ENCODE measurements around the gene PCNT.
"Not testable (repeated sequence)": the region's sequence is repeated elsewhere in the genome, so short reads cannot be mapped to it uniquely, and the experiment has no call there.

The PCNT gene

GRCh38 chr21:46457801-46458314, 133.9 kb downstream of the PCNT start:
- DNase-seq = peak; percentile 17

- DNase-seq = peak; percentile 98
These were observed 134.5 kb downstream of the PCNT start, which contains the start of gene DIP2A for GRCh38 chr21:46458315-46459023. Gene DIP2A (plus strand): TSS chr21:46458891. CDS start chr21:46459132, 241 bp downstream.

GRCh38 chr21:46459024-46459355, 135.0 kb downstream of the PCNT start:
- DNase-seq = no peak

- peak; percentile 27 for DNase-seq
These were observed 135.6 kb downstream of the PCNT start for GRCh38 chr21:46459356-46460112.

DNA sequence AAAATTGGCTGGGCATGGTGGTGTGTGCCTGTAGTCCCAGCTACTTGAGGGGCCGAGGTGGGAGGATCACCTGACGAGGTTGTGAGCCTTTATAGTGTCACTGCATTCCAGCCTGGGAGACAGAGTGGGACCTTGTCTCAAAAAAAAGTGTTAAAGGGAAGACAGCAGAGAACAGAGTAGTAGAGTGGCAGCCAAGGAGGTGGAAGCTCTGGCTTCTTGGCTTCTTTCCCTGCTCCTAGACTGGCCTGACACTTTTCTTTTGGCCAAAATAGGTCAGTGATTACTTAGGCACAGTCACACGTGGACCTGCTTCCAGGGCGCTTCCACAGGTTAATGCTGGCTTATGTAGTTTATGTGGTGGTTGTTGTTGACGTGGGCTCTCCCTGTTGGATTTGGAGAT, 138.0 kb downstream of the PCNT start:
- no peak for DNase-seq

GRCh38 chr21:46465153-46465552, 141.2 kb downstream of the PCNT start:
- DNase-seq = not testable (repeated sequence)

- DNase-seq = no peak
These were observed 141.7 kb downstream of the PCNT start for GRCh38 chr21:46465651-46466050.

GRCh38 chr21:46468108-46468774, 144.3 kb downstream of the PCNT start:
- no peak for DNase-seq

DNA sequence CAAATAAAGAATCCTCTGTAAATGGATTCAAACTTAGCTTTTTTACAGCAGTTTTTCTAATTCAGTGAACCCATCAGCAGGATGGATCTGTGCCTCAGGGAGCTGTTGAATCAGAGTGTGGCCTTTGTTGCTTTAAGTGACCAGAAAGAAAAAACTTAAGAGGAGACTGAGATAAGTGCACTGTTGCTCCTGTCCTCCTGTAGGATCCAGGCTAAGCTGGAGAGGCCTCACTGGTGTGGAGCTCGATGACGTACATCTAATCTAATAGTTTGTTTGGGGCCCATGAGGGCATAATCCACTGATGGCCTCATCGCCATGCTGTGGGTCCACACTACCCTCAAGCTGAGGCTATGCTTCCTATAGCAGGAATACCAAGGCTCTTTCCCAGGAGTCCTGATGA, 145.3 kb downstream of the PCNT start:
- no peak for DNase-seq

DNA sequence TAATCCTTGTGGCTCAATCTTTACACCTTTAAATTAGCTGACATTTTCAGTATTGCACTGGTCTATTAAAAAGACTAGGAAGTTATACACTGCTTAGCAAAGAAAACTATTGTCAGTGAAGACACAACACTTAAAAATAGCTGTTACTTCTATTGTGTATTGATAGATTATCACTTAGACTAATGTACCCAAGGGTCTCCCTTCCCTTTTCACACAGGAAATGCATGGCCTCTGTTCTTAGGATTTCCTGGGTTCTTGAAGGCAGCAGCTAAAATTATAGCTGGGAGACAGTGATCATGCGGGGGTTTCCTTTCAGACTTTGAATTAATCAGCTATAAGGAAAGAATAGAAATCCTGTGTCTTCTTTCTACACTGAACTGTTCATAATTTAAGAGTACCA, 147.6 kb downstream of the PCNT start:
- DNase-seq = no peak

- no peak for DNase-seq
These were observed 148.3 kb downstream of the PCNT start for GRCh38 chr21:46472246-46472645.

- DNase-seq = no peak
These were observed 150.4 kb downstream of the PCNT start for GRCh38 chr21:46474382-46474781.

DNA sequence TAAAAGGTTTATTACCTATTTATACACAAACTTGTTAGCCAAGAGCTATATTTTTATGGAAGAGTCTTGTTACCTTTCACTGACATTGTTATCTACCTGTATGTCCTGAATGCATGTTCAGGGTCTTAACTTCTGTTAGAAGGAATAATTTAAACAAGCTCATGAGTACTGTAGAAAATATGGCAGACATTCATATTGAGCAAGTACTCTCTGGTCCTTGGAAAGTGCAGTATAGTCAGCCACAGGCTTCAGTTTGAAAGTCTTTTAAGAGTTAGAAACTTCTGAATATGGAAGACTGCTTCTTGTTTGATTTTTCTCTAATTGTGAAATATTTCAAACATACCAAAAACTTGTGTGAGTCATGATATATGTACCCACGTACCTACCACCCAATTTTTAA, 151.3 kb downstream of the PCNT start:
- DNase-seq = no peak

DNA sequence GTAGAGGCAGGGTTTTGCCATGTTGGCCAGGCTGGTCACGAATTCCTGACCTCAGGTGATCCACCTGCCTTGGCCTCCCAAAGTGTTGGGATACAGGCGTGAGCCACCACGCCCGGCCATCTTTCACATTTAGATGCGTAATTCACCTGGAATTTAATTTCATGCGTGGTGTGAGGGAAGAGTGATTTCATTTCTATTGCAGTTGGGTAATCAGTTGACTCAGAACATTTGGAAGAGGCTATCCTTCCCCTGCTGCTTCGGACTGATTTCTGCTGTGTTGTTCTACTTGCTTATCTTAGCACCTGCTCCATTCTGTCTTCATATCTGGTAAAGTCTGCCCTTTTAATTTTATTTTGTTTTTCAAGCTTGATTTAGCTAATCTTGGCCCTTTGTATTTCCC, 153.8 kb downstream of the PCNT start:
- no peak for DNase-seq

GRCh38 chr21:46478910-46479309, 155.0 kb downstream of the PCNT start:
- no peak for DNase-seq

- DNase-seq = no peak
These were observed 156.5 kb downstream of the PCNT start for GRCh38 chr21:46480466-46480865.

DNA sequence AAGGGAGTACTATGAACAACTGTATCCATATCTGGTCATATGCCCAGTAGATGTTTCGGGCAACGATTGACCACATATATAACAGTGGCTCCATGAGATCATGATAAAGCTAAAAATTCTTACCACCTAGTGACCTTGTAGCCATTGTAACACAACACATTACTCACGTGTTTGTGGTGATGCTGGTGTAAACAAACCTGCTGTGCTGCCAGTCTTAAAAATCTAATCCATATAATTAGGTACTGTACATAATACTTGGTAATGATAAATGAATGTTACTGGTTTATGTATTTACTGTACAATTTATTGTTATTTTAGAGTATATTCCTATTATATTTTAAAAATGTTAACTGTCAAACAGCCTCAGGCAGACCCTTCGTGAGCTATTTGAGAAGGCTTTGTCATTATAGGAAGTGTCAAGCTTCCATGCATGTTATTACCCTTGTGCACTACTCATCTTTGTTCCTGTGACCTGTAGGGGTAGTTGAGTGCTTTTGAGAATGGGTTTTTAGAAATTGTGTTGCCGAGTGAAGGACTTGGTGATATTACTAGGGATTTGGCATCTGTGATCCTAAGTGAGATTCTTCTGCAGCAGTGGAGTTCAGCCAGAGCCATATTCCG, 158.4 kb downstream of the PCNT start:
- DNase-seq = no peak

DNA sequence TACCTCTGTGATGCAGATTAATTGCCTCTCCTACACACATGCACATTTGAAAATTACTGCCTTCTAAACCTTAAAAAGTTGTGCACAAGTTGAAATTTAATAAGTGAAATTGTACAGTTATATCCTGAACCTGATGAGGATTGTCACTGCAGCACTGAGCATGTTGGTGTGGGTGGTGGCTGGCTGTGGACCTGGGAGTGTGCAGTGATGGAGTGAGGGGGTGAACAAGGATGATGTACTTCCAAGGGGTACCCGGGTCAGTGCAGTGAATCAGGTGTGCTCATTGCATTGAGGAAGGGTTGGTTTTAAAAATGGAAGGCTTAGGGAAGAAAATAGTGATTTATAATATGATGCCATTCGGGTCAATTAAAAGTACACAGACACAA, 158.9 kb downstream of the PCNT start:
- DNase-seq = no peak

DNA sequence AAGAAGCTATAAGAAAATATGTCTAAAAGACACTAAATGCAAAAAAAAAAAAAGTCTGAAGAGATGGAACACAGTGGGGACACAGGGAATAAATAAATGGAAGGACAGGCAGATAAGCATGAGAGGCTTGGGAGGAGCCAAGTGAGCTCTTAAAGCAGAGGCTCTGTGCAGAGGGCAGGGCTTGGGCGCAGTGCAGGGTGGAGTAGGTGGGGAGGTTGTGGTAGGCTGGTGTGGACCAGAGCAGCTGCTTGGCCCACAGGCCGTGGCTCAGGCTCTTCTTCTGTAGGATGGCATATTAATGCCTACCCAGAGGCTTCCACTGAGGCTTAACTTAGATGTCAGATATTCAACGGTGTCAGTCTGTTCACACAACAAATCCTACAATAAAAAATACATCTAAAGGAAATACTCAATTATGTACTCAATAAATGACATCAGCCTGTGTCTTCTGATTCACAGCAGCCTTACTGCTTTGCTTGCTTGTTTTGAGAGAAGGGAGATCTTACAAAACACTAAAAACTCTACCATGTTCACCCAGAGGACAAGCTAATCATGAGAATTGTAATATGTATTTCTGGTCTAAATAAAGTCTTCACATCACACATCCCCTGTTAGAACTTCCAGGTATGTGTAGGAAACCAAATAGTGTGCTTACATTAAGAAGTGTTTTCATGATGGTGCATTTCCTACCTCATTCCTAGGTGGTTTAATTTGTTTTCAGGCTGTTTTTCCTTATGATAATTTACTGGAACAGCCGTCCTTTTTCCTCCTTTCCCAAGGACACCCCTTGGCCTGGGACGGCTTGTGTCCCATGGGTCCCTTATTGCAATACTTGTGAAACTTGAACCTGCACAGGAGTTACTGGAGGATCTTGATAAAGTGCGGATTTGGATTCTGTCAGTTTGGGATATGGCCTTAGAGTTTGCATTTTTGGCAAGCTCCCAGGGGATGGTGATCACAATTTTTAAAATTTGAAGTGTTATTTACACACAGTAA, 159.6 kb downstream of the PCNT start:
- DNase-seq = no peak

GRCh38 chr21:46486481-46487126, 162.6 kb downstream of the PCNT start:
- DNase-seq = no peak

DNA sequence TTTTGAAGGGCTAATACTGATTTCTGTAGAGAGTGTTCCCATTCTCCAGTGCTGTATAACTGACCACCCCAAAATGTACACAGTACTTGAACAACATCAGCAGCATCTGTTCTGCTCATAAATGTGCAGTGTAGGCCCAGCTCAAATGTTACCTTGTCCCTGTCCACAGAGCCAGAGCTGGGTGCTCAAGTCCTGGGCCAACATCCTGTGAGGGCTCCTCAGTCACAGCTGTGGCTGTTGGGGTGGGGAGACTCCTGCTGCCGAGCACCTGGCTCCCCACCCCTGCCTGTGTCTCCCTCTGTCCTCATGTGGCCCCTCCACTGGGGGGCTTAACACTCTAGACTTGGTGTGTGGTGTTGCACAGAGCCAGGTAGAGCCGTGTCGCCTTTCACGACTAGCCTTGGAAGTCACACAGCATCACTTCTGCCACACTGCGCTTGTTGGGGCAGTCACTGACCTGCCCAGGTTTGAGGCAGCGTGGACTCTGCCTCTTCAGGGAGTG, 165.3 kb downstream of the PCNT start:
- DNase-seq = no peak

Measured in fibroblast of skin of scalp (primary cell).